Prostate gland (tissue), 2 donors: Measurements from ENCODE around the gene HRH4. TPM values are rescaled to one million over a fixed set of nuclear protein-coding genes. Genes with fewer than 3 reads are reported as not detected.

Experiments
- DNase-seq: peaks from one replicate; pipeline ENCODE4 v3.0.0-alpha.2; 2019; ENCODE audit warnings: low spot score
- H3K27ac ChIP-seq, 2 donors: fragments of 200-600 bp; sonication (generic); 2 replicates each; pipeline ENCODE4 v1.5.1; 2017 to 2019
- H3K27me3 ChIP-seq: fragments of 200-600 bp; sonication (generic); replicated peaks from 2 replicates; pipeline ENCODE4 v1.5.1; 2019; ENCODE audit not compliant: insufficient read depth
- H3K36me3 ChIP-seq, 2 donors: fragments of 200-600 bp; sonication (generic); 1 replicate in 1 of 2; 2 replicates in 1 of 2; pipeline versions ENCODE4 v1.5.1 to v1.8.1; 2017 to 2019
- H3K4me1 ChIP-seq: fragments of 200-600 bp; sonication (generic); replicated peaks from 2 replicates; pipeline ENCODE4 v1.5.1; 2019
- H3K4me3 ChIP-seq, 2 donors: fragments of 200-600 bp; sonication (generic); 2 replicates each; pipeline ENCODE4 v1.5.1; 2017 to 2019
- H3K9me3 ChIP-seq: fragments of 200-600 bp; sonication (generic); 2 replicates; pipeline ENCODE4 v1.5.1; 2017
- POLR2A ChIP-seq: fragments of 450-650 bp; IDR thresholded peaks from one replicate; pipeline ENCODE4 v1.6.1; 2016; ENCODE audit warnings: antibody characterized with exemption, mild to moderate bottlenecking
- POLR2AphosphoS5 ChIP-seq: sonication (generic); formaldehyde crosslinking; IDR thresholded peaks from one replicate; pipeline ENCODE4 v1.6.1; 2017; ENCODE audit warnings: antibody characterized with exemption
- WGBS: methylation state at CpG from one replicate; pipeline ENCODE4 v1.1.5; 2018; 5-methylcytosine and 5-hydroxymethylcytosine counted together
- intact Hi-C: fragments of 100-400 bp; cut with DNase I; formaldehyde crosslinking; loops from one replicate; pipeline ENCODE4 v1.14.2; 2022
- total RNA-seq, 2 donors: library from RNA; depleted of rRNA; stranded (reverse); fragments of >200 nt; gene quantifications; one replicate each; pipeline ENCODE4 v1.1.0, GENCODE V29; 2016
- TF ChIP-seq, protein P1 (sequence below), 4 experiments: fragments of 200-600 bp in 2 of 4; fragments of 450-650 bp in 2 of 4; sonication (generic) in 2 of 4; IDR thresholded peaks; 1 replicate in 3 of 4; 2 replicates in 1 of 4; pipeline ENCODE4 v1.5.1; 2016 to 2019; ENCODE audit warnings: antibody characterized with exemption in 4 of 4, mild to moderate bottlenecking in 2 of 4, moderate library complexity in 2 of 4

HRH4 gene
- total RNA-seq, 2 donors from 2014 or later, result not detected

DNA sequence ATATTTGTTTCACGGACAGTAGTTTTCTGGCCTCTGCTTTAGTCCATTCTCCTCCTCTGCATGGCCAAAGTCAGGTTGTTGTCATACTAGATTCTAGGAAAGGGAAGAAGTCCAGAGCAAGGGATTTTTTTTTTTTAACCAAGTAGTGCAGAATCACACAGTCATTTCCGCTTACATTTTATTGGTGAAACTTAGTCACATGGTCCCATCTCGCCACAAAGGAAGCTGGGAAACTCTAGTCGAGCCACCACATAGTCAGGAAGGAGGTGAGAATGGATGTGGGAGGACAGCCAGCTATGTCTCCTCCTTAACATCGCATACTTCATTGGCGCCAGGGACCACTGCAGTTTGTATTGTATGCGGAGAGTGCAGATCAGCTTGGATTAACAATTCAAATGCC, 10.4 kb downstream of the HRH4 start:
- DNase-seq, result no peak
- TF ChIP-seq, protein P1, sequence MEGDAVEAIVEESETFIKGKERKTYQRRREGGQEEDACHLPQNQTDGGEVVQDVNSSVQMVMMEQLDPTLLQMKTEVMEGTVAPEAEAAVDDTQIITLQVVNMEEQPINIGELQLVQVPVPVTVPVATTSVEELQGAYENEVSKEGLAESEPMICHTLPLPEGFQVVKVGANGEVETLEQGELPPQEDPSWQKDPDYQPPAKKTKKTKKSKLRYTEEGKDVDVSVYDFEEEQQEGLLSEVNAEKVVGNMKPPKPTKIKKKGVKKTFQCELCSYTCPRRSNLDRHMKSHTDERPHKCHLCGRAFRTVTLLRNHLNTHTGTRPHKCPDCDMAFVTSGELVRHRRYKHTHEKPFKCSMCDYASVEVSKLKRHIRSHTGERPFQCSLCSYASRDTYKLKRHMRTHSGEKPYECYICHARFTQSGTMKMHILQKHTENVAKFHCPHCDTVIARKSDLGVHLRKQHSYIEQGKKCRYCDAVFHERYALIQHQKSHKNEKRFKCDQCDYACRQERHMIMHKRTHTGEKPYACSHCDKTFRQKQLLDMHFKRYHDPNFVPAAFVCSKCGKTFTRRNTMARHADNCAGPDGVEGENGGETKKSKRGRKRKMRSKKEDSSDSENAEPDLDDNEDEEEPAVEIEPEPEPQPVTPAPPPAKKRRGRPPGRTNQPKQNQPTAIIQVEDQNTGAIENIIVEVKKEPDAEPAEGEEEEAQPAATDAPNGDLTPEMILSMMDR (IDR thresholded peaks at IDR 0.05), result no peak
- H3K4me1 ChIP-seq, result no peaks in the 10 kb centered on the region
- H3K9me3 ChIP-seq, result no peaks in the 10 kb centered on the region
- no peak overlapping the region for H3K4me3 ChIP-seq
- H3K27me3 ChIP-seq, result no peaks in the 10 kb centered on the region
- intact Hi-C loops, result no loop called here
- no peaks in the 10 kb centered on the region for H3K36me3 ChIP-seq
- WGBS, result 92% methylated on average over 7 of the region's 7 CpGs
- no peak overlapping the region for H3K27ac ChIP-seq

DNA sequence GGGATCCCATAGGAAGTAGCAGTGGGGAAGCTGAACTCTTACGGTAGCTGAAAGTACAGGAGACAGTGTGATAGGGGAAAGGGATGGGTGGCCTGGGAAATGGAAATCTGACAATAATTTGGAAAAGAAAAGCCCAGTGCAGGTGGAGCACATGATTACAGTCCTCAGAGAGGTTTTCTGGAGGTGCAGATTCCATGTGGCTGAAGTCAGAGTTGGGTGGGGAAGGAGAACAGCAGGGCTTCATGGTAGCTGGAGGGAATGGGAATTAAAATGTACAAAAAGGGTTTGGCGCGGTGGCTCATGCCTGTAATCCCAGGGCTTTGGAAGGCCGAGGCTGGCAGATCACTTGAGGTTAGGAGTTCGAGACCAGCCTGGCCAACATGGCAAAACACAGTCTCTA, 12.2 kb downstream of the HRH4 start:
- WGBS, result 96% methylated on average over 5 of the region's 5 CpGs
- no peak for DNase-seq
- H3K9me3 ChIP-seq, result no peaks in the 10 kb centered on the region

DNA sequence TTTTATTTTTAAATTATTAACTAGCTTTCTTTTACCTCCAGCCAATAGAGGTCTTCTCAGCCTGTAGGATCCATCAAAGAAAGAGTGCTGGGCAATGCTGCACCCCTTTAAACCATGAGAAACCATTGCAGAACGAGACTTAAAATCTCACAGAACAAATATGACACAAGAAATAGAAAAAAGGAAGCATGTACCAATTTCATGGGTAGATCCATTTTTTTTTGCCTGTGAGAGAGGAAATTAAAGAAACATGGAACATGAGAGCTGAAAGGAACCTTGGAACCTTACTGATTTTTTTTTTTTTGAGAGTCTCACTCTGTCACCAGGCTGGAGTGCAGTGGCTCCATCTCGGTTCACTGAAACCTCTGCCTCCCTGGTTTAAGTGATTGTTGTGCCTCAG, 14.0 kb downstream of the HRH4 start:
- Histone ChIP-seq H3K9me3 (no peaks in the 10 kb centered on the region), H3K27me3 (no peaks in the 10 kb centered on the region), H3K4me1 (no peaks in the 10 kb centered on the region), H3K36me3 (no peaks in the 10 kb centered on the region), H3K27ac (no peak overlapping the region), H3K4me3 (no peak overlapping the region)
- 85% methylated on average over 2 of the region's 2 CpGs for WGBS
- intact Hi-C loops, result no loop called here
- no peak for DNase-seq
- no peak for TF ChIP-seq POLR2A
- no peak for TF ChIP-seq POLR2AphosphoS5
- TF ChIP-seq, protein P1 (IDR thresholded peaks at IDR 0.05), result no peak

More for the DNA sequence above, 12.2 kb downstream of the HRH4 start:
- intact Hi-C loops, result no loop called here
- Histone ChIP-seq H3K36me3 (no peaks in the 10 kb centered on the region), H3K4me3 (no peak overlapping the region), H3K4me1 (no peaks in the 10 kb centered on the region), H3K27me3 (no peaks in the 10 kb centered on the region), H3K27ac (no peak overlapping the region)
- no peak for TF ChIP-seq POLR2AphosphoS5
- TF ChIP-seq, protein P1 (IDR thresholded peaks at IDR 0.05), result no peak
- no peak for TF ChIP-seq POLR2A

DNA sequence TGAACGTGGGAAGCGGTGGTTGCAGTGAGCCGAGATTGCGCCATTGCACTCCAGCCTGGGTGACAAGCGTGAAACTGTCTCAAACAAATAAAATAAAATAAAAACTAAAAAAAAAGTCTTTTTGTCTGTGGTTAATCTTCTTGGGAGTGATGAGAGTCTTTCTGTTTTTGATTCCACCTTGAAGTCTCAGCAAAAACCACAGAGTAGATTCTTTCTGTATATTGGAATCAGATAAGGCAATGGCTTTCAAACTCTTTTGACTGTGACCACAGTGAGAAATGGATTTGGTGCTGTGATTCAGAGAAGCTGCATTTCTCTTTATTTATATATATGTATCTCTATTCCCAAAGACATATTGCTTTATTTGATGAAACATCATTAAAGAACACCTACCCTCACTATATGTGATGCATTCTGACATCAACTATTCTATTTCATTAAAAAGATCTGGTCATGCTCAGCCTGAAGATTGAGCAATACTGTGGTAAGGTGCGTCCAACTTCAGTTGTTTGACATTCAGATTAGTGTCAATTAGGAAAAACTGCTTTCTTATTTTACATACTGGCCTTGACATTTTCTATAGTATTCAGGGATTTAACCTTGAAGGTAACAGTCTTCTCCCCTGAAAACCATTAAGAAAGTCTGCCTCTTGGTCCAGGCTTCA, 15.6 kb downstream of the HRH4 start:
- no peak for DNase-seq
- no peaks in the 10 kb centered on the region for H3K36me3 ChIP-seq
- intact Hi-C loops, result no loop called here
- H3K27ac ChIP-seq, result no peak overlapping the region
- TF ChIP-seq, protein P1 (IDR thresholded peaks at IDR 0.05), result no peak
- TF ChIP-seq POLR2A (no peak), POLR2AphosphoS5 (no peak)
- H3K4me3 ChIP-seq, result no peak overlapping the region
- H3K9me3 ChIP-seq, result no peaks in the 10 kb centered on the region
- WGBS, result 83% methylated on average over 6 of the region's 6 CpGs
- no peaks in the 10 kb centered on the region for H3K27me3 ChIP-seq
- H3K4me1 ChIP-seq, result no peaks in the 10 kb centered on the region

DNA sequence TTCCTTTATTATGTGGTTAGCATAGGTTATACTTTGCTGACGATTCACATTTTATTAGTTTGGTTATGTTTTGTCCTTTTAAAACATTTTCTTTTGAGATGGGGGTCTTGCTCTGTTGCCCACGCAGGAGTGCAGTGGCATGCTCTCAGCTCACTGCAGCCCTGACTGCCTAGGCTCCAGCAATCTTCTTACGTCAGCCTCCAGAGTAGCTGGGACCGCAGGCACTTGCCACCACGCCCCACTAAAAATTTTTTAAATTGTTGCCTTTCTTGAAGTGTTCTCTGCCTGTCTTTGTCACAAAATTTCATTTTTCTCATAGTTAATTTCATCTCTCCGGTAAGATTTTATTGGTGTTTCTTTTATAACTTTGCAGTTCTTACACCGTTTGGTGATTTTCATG, 18.9 kb downstream of the HRH4 start:
- H3K9me3 ChIP-seq, result no peaks in the 10 kb centered on the region
- WGBS, result 58% methylated on average over 7 of the region's 7 CpGs
- TF ChIP-seq, protein P1 (IDR thresholded peaks at IDR 0.05), result no peak
- TF ChIP-seq POLR2A (no peak), POLR2AphosphoS5 (no peak)
- H3K4me1 ChIP-seq, result no peaks in the 10 kb centered on the region
- no peaks in the 10 kb centered on the region for H3K27me3 ChIP-seq
- DNase-seq, result no peak
- intact Hi-C loops, result no loop called here
- no peak overlapping the region for H3K4me3 ChIP-seq
- no peak overlapping the region for H3K27ac ChIP-seq
- no peaks in the 10 kb centered on the region for H3K36me3 ChIP-seq
